HepG2 (cell line): Measurements from ENCODE around the gene DRC7. TPM values are rescaled to one million over a fixed set of nuclear protein-coding genes. Genes with fewer than 3 reads are reported as not detected.

ENCODE experiments used
- HIVEP1 ChIP-seq: sonication (generic); formaldehyde crosslinking; IDR thresholded peaks from 2 replicates; pipeline ENCODE4 v1.4.0; 2020; ENCODE audit warnings: mild to moderate bottlenecking, missing genetic modification reagents
- IKZF1 ChIP-seq: fragments of 450-650 bp; IDR thresholded peaks from 2 replicates; pipeline ENCODE4 v1.7.1; 2016
- MAZ ChIP-seq, 2 experiments: sonication (generic) in 1 of 2; formaldehyde crosslinking in 1 of 2; IDR thresholded peaks; 2 replicates each; pipeline versions ENCODE4 v1.5.0 to v1.6.1; 2012 to 2020; ENCODE audit warnings: low read depth in 2 of 2, mild to moderate bottlenecking in 2 of 2, borderline replicate concordance in 1 of 2, improper control_type of control experiment in 1 of 2, low read length in 1 of 2, missing genetic modification reagents in 1 of 2, moderate library complexity in 1 of 2
- MYC ChIP-seq: sonication (generic); formaldehyde crosslinking; IDR thresholded peaks from 2 replicates; pipeline ENCODE4 v1.9.0; 2021; ENCODE audit warnings: missing genetic modification reagents, borderline replicate concordance
- RXRA ChIP-seq: sonication (generic); formaldehyde crosslinking; IDR thresholded peaks from 2 replicates; pipeline ENCODE4 v1.5.1; 2020; ENCODE audit warnings: missing genetic modification reagents
- ZNF451 ChIP-seq: sonication (generic); formaldehyde crosslinking; IDR thresholded peaks from 2 replicates; pipeline ENCODE4 v1.5.0; 2020; ENCODE audit warnings: mild to moderate bottlenecking, missing genetic modification reagents
- ZNF550 ChIP-seq: sonication (generic); formaldehyde crosslinking; IDR thresholded peaks from 2 replicates; pipeline ENCODE4 v1.4.0; 2020; ENCODE audit warnings: mild to moderate bottlenecking, missing genetic modification reagents, borderline replicate concordance
- ZNF660 ChIP-seq: sonication (generic); formaldehyde crosslinking; IDR thresholded peaks from 2 replicates; pipeline ENCODE4 v1.5.1; 2020; ENCODE audit warnings: mild to moderate bottlenecking, low read depth, missing genetic modification reagents, borderline replicate concordance
- ZNF772 ChIP-seq: sonication (generic); formaldehyde crosslinking; IDR thresholded peaks from 2 replicates; pipeline ENCODE4 v1.5.0; 2020; ENCODE audit warnings: mild to moderate bottlenecking, missing genetic modification reagents
- ZNF782 ChIP-seq: sonication (generic); formaldehyde crosslinking; IDR thresholded peaks from 2 replicates; pipeline ENCODE4 v1.4.0; 2020; ENCODE audit warnings: missing genetic modification reagents, mild to moderate bottlenecking, borderline replicate concordance
- polyA plus RNA-seq, 8 experiments: library from polyadenylated mRNA; depleted of rRNA in 3 of 8; stranded (reverse) in 7 of 8; unstranded in 1 of 8; fragments of >200 nt; fragmentation: Illumina TruSeq in 4 of 8; extraction: Trizol in 4 of 8; gene quantifications; 2 replicates each; pipeline versions ENCODE4 v1.2.1 to v1.2.3, GENCODE V29; 2011 to 2016; ENCODE audit warnings: low read depth in 4 of 8, missing spikeins in 1 of 8, mixed read lengths in 1 of 8; ENCODE audit not compliant: insufficient read depth in 1 of 8
- total RNA-seq, 5 experiments: library from RNA; depleted of rRNA; stranded (reverse); fragments of >200 nt; fragmentation: Illumina TruSeq; extraction: Trizol; gene quantifications; 2 replicates each; pipeline ENCODE4 v1.2.3, GENCODE V29; 2016; ENCODE audit warnings: low read depth in 1 of 5
- TF ChIP-seq, protein P1 (sequence below): sonication (generic); formaldehyde crosslinking; IDR thresholded peaks from 2 replicates; pipeline ENCODE4 v1.4.0; 2020; ENCODE audit warnings: missing genetic modification reagents
- TF ChIP-seq, protein P2 (sequence below): sonication (generic); formaldehyde crosslinking; IDR thresholded peaks from 2 replicates; pipeline ENCODE4 v1.8.0; 2022; ENCODE audit warnings: mild to moderate bottlenecking, missing genetic modification reagents
- TF ChIP-seq, protein P3 (sequence below): sonication (generic); formaldehyde crosslinking; IDR thresholded peaks from 2 replicates; pipeline ENCODE4 v1.5.1; 2020; ENCODE audit warnings: mild to moderate bottlenecking, missing genetic modification reagents, moderate library complexity
- TF ChIP-seq, protein P4 (sequence below): sonication (generic); formaldehyde crosslinking; IDR thresholded peaks from 2 replicates; pipeline ENCODE4 v1.5.1; 2020; ENCODE audit warnings: missing genetic modification reagents, mild to moderate bottlenecking, borderline replicate concordance

The DRC7 gene
- total and polyA plus RNA-seq, 2 of the 13 experiments (the other 11 are each of a cell fraction or from before 2014, with no cell fraction given), result 2.7 to 3.4 TPM

DNA sequence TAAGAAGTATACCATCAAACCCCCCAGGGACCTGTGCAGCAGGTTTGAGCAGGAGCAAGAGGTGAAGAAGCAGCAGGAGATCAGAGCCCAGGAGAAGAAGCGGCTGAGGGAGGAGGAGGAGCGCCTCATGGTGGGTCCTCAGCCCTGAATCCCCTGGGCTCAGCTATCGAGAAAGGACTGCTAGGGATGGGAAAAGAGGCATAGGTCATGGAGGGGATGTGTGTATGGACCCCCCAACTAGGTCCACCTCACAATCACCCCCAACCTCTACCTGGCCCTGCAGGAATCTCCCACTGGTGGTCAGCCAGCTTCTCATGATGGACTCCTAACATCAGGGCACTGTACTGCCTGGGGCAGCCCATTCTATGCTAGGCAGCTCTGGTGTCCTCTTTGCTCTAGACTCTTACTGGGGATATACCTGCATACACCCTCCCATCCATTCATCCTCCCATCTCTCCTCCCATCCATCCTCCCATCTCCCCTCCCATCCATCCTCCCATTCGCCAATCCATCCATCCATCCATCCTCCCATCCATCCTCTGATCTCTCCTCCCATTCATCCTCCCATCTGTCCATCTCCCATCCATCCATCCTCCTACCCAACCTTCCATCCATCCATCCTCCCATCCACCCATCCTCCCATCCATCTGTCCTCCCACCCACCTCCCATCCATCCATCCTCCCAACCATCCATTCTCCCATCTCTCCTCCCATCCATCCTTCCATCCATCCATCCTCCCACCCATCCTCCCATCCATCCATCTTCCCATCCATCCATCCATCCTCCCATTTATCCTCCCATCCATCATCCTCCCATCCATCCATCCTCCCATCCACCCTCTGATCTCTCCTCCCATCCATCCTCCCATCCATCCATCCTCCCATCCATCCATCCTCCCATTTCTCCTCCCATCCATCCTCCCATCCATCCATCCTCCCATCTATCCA lies 10.6 kb downstream of the DRC7 start (continued):
- TF ChIP-seq ZNF782 (CRISPR knock-in tag) (no peak), HIVEP1 (CRISPR knock-in tag) (0 out of 2 replicates have a peak, but pooled peaks have one; percentile 55), ZNF660 (no peak), RXRA (no peak), MAZ (IDR thresholded peaks at IDR 0.05; ENCODE audit: borderline replicate concordance, low read depth, low read length) (no peak), MAZ (CRISPR knock-in tag; IDR thresholded peaks at IDR 0.05; ENCODE audit: low read depth) (0 out of 2 replicates have a peak, but pooled peaks have one; percentile 6), ZNF550 (CRISPR knock-in tag) (no peak), ZNF772 (CRISPR knock-in tag) (no peak), MYC (CRISPR knock-in tag) (0 out of 2 replicates have a peak, but pooled peaks have one; percentile 6), ZNF451 (CRISPR knock-in tag) (no peak), IKZF1 (0 out of 2 replicates have a peak, but pooled peaks have one; percentile 18)
- TF ChIP-seq, protein P1, sequence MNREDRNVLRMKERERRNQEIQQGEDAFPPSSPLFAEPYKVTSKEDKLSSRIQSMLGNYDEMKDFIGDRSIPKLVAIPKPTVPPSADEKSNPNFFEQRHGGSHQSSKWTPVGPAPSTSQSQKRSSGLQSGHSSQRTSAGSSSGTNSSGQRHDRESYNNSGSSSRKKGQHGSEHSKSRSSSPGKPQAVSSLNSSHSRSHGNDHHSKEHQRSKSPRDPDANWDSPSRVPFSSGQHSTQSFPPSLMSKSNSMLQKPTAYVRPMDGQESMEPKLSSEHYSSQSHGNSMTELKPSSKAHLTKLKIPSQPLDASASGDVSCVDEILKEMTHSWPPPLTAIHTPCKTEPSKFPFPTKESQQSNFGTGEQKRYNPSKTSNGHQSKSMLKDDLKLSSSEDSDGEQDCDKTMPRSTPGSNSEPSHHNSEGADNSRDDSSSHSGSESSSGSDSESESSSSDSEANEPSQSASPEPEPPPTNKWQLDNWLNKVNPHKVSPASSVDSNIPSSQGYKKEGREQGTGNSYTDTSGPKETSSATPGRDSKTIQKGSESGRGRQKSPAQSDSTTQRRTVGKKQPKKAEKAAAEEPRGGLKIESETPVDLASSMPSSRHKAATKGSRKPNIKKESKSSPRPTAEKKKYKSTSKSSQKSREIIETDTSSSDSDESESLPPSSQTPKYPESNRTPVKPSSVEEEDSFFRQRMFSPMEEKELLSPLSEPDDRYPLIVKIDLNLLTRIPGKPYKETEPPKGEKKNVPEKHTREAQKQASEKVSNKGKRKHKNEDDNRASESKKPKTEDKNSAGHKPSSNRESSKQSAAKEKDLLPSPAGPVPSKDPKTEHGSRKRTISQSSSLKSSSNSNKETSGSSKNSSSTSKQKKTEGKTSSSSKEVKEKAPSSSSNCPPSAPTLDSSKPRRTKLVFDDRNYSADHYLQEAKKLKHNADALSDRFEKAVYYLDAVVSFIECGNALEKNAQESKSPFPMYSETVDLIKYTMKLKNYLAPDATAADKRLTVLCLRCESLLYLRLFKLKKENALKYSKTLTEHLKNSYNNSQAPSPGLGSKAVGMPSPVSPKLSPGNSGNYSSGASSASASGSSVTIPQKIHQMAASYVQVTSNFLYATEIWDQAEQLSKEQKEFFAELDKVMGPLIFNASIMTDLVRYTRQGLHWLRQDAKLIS (CRISPR knock-in tag), result no peak
- TF ChIP-seq, protein P2, sequence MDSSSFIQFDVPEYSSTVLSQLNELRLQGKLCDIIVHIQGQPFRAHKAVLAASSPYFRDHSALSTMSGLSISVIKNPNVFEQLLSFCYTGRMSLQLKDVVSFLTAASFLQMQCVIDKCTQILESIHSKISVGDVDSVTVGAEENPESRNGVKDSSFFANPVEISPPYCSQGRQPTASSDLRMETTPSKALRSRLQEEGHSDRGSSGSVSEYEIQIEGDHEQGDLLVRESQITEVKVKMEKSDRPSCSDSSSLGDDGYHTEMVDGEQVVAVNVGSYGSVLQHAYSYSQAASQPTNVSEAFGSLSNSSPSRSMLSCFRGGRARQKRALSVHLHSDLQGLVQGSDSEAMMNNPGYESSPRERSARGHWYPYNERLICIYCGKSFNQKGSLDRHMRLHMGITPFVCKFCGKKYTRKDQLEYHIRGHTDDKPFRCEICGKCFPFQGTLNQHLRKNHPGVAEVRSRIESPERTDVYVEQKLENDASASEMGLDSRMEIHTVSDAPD, result no peak
- TF ChIP-seq, protein P3, sequence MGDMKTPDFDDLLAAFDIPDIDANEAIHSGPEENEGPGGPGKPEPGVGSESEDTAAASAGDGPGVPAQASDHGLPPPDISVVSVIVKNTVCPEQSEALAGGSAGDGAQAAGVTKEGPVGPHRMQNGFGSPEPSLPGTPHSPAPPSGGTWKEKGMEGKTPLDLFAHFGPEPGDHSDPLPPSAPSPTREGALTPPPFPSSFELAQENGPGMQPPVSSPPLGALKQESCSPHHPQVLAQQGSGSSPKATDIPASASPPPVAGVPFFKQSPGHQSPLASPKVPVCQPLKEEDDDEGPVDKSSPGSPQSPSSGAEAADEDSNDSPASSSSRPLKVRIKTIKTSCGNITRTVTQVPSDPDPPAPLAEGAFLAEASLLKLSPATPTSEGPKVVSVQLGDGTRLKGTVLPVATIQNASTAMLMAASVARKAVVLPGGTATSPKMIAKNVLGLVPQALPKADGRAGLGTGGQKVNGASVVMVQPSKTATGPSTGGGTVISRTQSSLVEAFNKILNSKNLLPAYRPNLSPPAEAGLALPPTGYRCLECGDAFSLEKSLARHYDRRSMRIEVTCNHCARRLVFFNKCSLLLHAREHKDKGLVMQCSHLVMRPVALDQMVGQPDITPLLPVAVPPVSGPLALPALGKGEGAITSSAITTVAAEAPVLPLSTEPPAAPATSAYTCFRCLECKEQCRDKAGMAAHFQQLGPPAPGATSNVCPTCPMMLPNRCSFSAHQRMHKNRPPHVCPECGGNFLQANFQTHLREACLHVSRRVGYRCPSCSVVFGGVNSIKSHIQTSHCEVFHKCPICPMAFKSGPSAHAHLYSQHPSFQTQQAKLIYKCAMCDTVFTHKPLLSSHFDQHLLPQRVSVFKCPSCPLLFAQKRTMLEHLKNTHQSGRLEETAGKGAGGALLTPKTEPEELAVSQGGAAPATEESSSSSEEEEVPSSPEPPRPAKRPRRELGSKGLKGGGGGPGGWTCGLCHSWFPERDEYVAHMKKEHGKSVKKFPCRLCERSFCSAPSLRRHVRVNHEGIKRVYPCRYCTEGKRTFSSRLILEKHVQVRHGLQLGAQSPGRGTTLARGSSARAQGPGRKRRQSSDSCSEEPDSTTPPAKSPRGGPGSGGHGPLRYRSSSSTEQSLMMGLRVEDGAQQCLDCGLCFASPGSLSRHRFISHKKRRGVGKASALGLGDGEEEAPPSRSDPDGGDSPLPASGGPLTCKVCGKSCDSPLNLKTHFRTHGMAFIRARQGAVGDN (CRISPR knock-in tag), result peak; percentile 37; the same call in 1 of the 2 replicates
- TF ChIP-seq, protein P4, sequence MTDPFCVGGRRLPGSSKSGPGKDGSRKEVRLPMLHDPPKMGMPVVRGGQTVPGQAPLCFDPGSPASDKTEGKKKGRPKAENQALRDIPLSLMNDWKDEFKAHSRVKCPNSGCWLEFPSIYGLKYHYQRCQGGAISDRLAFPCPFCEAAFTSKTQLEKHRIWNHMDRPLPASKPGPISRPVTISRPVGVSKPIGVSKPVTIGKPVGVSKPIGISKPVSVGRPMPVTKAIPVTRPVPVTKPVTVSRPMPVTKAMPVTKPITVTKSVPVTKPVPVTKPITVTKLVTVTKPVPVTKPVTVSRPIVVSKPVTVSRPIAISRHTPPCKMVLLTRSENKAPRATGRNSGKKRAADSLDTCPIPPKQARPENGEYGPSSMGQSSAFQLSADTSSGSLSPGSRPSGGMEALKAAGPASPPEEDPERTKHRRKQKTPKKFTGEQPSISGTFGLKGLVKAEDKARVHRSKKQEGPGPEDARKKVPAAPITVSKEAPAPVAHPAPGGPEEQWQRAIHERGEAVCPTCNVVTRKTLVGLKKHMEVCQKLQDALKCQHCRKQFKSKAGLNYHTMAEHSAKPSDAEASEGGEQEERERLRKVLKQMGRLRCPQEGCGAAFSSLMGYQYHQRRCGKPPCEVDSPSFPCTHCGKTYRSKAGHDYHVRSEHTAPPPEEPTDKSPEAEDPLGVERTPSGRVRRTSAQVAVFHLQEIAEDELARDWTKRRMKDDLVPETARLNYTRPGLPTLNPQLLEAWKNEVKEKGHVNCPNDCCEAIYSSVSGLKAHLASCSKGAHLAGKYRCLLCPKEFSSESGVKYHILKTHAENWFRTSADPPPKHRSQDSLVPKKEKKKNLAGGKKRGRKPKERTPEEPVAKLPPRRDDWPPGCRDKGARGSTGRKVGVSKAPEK, result no peak
